ACC112 (cell line): ENCODE measurements around the gene DNM1L.

Experiments used
- H2AFZ ChIP-seq: fragments of 200-600 bp; sonication (generic); one replicate; pipeline ENCODE4 v1.6.0; 2017; ENCODE audit warnings: antibody characterized with exemption, low read length; ENCODE audit not compliant: unreplicated experiment
- H3K27ac ChIP-seq: fragments of 200-600 bp; sonication (generic); 2 replicates; pipeline ENCODE4 v1.5.1; 2014; ENCODE audit warnings: low read depth, mild to moderate bottlenecking, antibody characterized with exemption, low read length, moderate library complexity
- H3K27me3 ChIP-seq: fragments of 200-600 bp; sonication (generic); 2 replicates; pipeline ENCODE4 v1.6.1; 2014; ENCODE audit warnings: mild to moderate bottlenecking, antibody characterized with exemption, low read length, moderate library complexity, mixed read lengths; ENCODE audit not compliant: insufficient read depth
- H3K36me3 ChIP-seq: fragments of 200-600 bp; sonication (generic); 2 replicates; pipeline ENCODE4 v1.6.1; 2016; ENCODE audit warnings: mild to moderate bottlenecking, antibody characterized with exemption, low read length, moderate library complexity, mixed read lengths; ENCODE audit not compliant: insufficient read depth
- H3K4me1 ChIP-seq: fragments of 200-600 bp; sonication (generic); one replicate; pipeline ENCODE4 v1.6.1; 2016; ENCODE audit warnings: low read length, mixed read lengths; ENCODE audit not compliant: insufficient read depth, unreplicated experiment, control insufficient read depth
- H3K4me3 ChIP-seq: fragments of 200-600 bp; sonication (generic); 2 replicates; pipeline ENCODE4 v1.5.1; 2014; ENCODE audit warnings: mild to moderate bottlenecking, low read depth, low read length
- H3K79me2 ChIP-seq: fragments of 200-600 bp; sonication (generic); one replicate; pipeline ENCODE4 v1.6.0; 2016; ENCODE audit warnings: low read length; ENCODE audit not compliant: control insufficient read depth, unreplicated experiment, insufficient read depth

The DNM1L gene

DNA sequence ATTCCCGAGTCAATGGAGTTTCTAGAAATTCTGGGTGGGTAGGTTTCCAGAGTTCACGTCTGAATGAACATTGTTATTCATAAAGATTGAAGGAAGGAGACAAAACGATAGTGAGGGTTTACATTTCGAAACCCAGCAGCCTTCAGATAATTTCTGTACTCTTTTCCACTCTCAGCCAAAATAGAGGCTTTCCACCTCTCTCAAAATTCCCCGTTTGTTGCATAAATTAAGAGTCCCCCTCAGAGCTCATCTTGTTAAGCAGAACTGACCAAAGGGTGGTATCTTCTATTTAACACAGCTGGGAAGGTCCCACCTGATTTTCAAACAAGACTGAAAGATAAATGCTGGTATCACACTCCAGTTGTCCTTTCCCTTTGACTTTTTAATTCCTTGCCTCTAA, 98.1 kb downstream of the DNM1L start:
- no peak overlapping the region for H3K27ac ChIP-seq
- peaks cover 13% of the 10 kb centered on the region for H3K4me1 ChIP-seq
- H3K79me2 ChIP-seq = no peaks in the 10 kb centered on the region
- H3K27me3 ChIP-seq = peaks cover 6% of the 10 kb centered on the region; the same call in 1 of the 2 replicates
- H2AFZ ChIP-seq = no peak overlapping the region
- H3K36me3 ChIP-seq = no peaks in the 10 kb centered on the region
- H3K4me3 ChIP-seq = no peak overlapping the region

DNA sequence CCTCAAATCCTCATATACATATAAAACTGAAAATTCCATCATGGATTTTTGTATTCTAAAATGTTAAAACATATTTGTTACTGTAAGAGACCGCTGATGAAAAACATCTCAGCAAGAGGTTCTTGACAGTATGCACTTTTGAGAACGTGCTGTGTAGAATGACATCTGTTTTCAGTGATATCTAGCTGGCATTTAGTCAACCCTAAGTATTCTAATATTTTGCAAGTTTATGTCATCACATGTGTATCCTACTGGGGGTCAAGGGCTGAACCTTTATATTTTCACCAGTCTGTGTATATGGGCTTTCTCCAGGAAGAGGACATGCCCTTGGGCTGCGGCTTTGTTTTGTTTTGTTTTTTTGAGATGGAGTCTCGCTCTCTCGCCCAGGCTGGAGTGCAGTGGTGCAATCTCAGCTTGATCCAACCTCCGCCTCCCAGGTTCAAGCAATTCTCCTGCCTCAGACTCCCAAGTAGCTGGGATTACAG, 98.6 kb downstream of the DNM1L start:
- no peak overlapping the region for H3K27ac ChIP-seq
- H2AFZ ChIP-seq = no peak overlapping the region
- no peaks in the 10 kb centered on the region for H3K79me2 ChIP-seq
- peaks cover 13% of the 10 kb centered on the region for H3K4me1 ChIP-seq
- no peaks in the 10 kb centered on the region for H3K36me3 ChIP-seq
- no peak overlapping the region for H3K4me3 ChIP-seq
- peaks cover 6% of the 10 kb centered on the region; the same call in 1 of the 2 replicates for H3K27me3 ChIP-seq

DNA sequence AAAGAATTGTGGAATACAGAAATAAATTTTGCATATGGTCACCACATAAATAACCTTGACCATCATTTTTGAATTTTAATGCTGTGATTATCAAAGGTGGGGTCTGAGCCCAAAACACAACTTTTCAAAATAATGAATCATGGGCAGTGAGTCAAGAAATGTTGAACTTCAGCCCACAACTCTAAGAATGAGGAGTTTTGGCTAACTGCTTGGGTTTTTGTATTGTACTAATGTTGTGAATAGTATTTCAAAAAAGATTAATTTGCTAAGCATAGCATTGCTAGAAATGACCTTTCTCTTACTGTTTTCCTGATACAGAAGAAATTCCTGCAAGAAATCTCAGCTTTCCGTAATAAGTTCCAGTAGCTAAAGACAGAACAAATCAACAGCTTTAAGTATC, 101.0 kb downstream of the DNM1L start:
- H3K79me2 ChIP-seq = no peaks in the 10 kb centered on the region
- no peak overlapping the region for H2AFZ ChIP-seq

DNA sequence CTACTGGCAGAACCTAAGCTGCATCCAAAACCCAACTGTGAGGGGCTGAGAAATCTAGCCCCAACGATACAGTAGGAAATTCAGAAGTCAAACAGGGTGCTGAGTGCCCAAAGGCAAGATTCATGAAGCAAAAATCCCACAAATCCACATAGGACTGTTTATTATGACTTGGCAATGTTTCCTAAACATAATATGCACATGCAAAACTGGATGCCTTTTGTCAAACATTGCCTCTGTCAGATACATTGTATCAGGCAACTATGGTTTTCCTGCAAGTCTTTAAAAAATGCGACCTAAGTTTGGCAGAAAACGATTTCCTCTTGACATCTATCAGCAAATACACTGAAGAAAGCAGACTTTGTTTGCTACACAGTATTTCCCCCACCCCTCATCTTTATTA, 103.9 kb downstream of the DNM1L start:
- Histone ChIP-seq H3K27me3 (no peaks in the 10 kb centered on the region), H3K36me3 (no peaks in the 10 kb centered on the region), H3K27ac (no peak overlapping the region), H2AFZ (no peak overlapping the region), H3K79me2 (no peaks in the 10 kb centered on the region), H3K4me1 (peaks cover 13% of the 10 kb centered on the region), H3K4me3 (no peak overlapping the region)

More for the DNA sequence above, 101.0 kb downstream of the DNM1L start:
- no peak overlapping the region for H3K27ac ChIP-seq
- H3K36me3 ChIP-seq = no peaks in the 10 kb centered on the region
- peaks cover 13% of the 10 kb centered on the region for H3K4me1 ChIP-seq
- no peak overlapping the region for H3K4me3 ChIP-seq
- H3K27me3 ChIP-seq = no peaks in the 10 kb centered on the region

DNA sequence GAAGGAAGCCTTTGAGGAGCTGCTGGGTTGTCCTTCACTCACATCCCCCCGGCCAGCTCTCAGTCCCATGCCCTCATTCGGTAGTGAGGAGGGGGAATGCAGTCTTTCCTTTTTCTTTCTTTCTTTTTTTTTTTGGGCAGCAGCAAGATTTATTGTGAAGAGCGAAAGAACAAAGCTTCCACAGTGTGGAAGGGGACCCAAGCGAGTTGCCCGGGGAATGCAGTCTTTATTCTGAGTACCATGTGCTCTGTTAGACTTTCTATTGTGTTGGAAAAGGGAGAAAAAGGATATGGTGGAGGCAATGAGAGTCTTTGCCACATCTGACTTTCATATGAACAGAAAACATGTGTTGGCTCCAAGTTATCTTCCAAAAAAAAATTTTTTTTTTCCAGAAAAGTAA, 106.5 kb downstream of the DNM1L start:
- no peak overlapping the region for H3K4me3 ChIP-seq
- H3K36me3 ChIP-seq = no peaks in the 10 kb centered on the region
- H3K4me1 ChIP-seq = peaks cover 2% of the 10 kb centered on the region
- H2AFZ ChIP-seq = no peak overlapping the region
- H3K27ac ChIP-seq = no peak overlapping the region
- no peaks in the 10 kb centered on the region for H3K79me2 ChIP-seq
- no peaks in the 10 kb centered on the region for H3K27me3 ChIP-seq

DNA sequence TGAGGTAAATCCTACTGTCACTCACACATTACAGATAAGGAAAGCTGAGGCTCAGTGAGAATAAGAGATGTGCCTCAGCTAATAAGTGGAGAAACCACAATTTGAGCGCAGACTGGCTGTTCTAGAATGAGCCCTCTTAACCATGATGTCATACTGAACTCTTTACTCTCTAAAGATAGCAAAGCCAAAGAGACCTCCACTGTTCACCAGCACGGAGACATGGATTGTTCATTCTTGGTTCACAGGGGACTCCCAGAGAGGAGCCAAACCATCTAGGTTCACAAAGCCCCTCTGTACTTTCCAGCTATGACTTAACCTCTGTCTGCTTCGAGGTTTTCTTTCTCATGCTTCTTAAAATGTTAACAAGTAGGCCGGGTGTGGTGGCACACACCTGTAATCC, 109.3 kb downstream of the DNM1L start:
- Histone ChIP-seq H3K4me1 (no peaks in the 10 kb centered on the region), H3K36me3 (no peaks in the 10 kb centered on the region), H3K4me3 (no peak overlapping the region), H3K27me3 (no peaks in the 10 kb centered on the region), H3K27ac (no peak overlapping the region), H3K79me2 (no peaks in the 10 kb centered on the region), H2AFZ (no peak overlapping the region)

DNA sequence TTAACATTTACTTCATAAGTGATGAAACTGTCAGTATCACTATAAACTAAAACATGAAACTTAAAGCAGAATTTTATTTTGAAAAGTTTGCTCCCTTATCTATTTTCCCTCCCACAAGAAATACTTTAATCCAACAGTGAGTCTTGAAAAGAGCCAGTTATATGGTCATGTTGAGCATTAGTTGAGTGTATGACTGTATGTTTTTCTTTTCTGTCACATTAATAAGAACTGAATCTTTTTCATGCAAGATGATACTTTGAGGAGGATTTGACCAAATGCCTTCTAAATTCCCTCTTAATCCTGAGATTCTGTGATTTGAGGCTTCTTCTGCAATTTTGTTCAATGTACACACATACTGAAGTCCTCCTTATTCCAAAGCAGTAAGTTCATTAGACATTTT, 110.3 kb downstream of the DNM1L start:
- Histone ChIP-seq H3K36me3 (no peaks in the 10 kb centered on the region), H3K79me2 (no peaks in the 10 kb centered on the region), H3K27ac (no peak overlapping the region), H3K4me3 (no peak overlapping the region), H2AFZ (no peak overlapping the region), H3K27me3 (no peaks in the 10 kb centered on the region), H3K4me1 (no peaks in the 10 kb centered on the region)

DNA sequence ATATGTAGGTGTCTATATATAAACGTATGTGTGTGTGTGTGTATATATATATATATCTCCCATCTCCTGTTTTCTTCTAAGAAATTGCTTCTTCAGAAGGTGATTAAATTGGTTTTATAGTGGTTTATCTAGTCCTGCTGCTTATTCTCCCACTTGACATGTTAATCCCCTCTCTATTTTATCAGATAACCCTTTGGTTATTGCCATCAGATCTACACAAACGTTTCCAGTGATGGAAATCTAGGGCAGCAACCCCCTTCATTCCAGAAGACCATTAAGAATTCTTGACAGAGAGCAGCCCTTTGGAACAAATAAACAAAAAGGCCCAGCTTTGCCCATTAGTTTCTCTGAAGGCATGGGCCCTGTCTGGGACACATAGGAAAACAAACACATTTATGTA, 110.8 kb downstream of the DNM1L start:
- Histone ChIP-seq H2AFZ (no peak overlapping the region), H3K36me3 (no peaks in the 10 kb centered on the region), H3K79me2 (no peaks in the 10 kb centered on the region), H3K4me1 (no peaks in the 10 kb centered on the region), H3K4me3 (no peak overlapping the region), H3K27me3 (no peaks in the 10 kb centered on the region), H3K27ac (no peak overlapping the region)

DNA sequence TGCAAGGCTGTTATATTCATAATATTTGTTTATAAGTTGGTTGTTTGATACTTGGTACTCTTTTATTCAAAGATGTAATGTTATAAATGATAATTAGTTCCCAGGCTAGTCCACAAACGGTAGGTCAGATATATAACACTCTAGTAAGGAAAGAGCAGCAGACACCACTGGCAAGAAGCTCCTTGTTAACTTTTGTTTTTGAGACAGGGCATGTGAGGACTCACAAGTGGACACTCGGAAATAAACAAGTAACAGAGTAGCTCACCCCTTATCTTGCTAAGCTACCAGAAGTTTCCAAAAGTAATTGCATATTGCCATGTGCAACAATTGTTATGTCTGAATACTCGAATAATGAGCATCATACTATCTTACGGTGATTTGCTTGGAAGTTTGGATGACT, 115.2 kb downstream of the DNM1L start:
- Histone ChIP-seq H3K36me3 (peaks cover 3% of the 10 kb centered on the region; the same call in 1 of the 2 replicates), H3K27me3 (no peaks in the 10 kb centered on the region), H3K4me3 (no peak overlapping the region), H3K4me1 (no peaks in the 10 kb centered on the region), H2AFZ (no peak overlapping the region), H3K27ac (no peak overlapping the region), H3K79me2 (no peaks in the 10 kb centered on the region)
